HG03457 (cell line): ENCODE data around the gene LRRC73.
"Not testable (repeated sequence)": the region's sequence is repeated elsewhere in the genome, so short reads cannot be mapped to it uniquely, and the experiment has no call there.

Experiments used
- ATAC-seq: cut with Tn5 transposase; IDR thresholded peaks from one replicate; pipeline ENCODE4 v1.9.1; 2021; ENCODE audit warnings: moderate number of reproducible peaks; ENCODE audit not compliant: unreplicated experiment

LRRC73 gene

GRCh38 chr6:43511824-43512415 lies 1.8 kb upstream of the LRRC73 start:
- ATAC-seq, result no peak

DNA sequence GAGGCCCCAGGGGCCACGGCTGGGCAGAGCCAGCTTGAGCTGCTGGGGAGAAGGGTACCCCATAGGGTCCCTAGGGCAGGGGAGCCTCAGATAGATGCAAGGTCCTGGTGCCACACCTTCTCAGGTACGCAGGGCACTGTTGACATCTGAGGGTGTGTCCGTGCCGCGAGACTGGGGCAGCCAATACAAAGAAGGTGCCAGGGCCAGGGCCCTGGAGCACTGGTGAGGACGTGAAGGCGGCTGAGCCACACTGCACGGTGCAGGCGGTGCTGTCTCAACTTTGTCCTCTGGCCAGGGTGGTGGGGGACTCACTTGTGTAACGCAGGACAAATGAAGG lies 649 bp upstream of the LRRC73 start:
- no peak for ATAC-seq

GRCh38 chr6:43509142-43509983 lies 783 bp downstream of the LRRC73 start:
- ATAC-seq, result no peak

DNA sequence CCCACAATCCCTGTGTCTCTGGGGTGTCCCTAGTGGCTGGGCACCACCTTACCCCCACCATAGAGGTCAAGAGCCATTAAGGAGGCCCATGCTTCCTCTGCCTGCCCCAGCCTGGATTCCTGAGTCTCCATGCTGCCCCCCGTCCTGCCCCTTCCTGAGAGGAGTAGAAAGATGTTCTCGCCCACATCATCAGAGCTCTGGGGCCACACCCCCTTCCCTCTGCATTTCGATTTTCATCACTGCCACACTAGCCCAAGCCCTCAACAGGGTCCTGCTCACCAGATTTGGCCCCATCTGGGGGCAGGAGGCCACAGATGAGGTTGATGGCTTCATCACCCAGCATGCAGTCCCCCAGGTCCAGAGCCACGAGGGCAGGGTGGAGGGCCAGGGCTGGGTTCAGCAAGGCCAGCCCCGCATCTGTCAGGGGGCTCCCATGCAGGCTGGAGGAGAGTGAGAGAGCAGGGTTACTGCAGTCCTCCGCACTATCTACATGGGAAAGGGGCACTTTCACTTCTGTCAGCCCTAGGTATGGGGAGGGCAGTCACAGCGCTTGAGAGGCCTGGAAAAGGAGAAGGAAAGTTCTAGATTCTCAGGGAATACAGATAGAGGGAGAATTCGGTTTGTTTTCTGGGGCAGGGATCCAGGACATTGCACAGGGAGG lies 1.5 kb downstream of the LRRC73 start:
- no peak for ATAC-seq

DNA sequence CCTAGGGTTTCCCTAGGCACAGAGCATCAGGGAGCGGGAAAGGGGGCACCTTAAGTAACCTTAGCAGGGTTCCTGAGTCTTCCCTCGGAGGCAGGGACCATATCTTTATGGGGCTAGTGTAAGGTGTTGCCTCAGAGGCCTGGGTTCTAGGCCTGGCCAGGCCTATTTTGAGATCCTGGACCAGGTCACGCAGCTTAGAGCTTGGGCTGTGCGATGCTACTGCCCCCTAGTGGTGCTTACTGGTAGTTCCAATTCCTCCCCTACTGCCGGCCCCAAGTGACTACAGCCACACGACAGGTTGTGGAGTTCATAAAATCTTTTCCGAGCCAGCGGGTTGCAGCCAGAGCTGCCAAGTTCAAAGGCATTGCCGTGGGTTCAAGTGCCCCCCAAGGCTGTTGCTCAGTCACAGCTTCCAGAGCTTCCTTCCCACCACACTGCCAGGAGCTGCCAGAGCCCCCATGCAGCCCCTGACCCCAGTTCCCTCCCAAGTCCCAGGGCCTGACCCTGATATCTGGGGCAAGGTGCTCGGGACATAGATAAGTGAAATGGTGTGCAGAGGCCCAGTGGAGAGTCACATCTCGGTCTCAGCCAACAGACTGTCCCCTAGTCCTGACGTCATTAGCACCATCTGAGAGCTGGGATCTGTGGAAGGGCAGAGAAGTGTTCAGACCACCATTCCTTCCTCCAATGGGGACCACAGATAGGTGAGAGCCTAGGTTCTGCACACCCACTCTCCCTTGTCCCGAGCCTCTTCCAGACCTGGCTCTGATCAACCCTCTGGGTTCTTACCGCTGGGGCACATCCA lies 3.3 kb downstream of the LRRC73 start:
- no peak for ATAC-seq

GRCh38 chr6:43506171-43506570 lies 4.0 kb downstream of the LRRC73 start:
- ATAC-seq, result no peak

GRCh38 chr6:43505718-43506117 lies 4.4 kb downstream of the LRRC73 start:
- no peak for ATAC-seq

DNA sequence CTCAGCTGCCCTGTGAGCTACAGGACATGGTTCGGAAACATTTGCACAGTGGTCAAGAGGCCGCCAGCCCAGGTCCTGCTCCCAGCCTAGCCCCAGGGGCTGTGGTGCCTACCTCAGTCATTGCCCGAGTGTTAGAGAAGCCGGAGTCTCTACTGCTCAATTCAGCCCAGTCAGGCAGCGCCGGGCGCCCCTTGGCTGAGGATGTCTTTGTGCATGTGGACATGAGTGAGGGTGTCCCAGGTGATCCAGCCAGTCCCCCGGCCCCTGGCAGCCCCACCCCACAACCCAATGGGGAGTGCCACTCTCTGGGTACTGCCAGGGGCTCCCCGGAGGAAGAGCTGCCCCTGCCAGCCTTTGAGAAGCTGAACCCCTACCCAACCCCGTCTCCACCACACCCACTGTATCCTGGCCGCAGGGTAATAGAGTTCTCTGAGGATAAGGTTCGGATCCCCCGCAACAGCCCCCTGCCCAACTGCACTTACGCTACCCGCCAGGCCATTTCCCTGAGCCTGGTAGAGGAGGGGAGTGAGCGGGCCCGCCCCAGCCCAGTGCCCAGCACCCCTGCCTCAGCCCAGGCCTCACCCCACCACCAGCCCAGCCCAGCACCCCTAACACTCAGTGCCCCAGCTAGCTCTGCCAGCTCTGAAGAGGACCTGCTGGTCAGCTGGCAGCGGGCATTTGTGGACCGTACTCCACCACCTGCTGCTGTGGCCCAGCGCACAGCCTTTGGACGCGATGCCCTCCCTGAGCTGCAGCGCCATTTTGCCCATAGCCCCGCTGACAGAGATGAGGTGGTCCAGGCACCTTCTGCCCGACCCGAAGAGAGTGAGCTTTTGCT lies 5.2 kb downstream of the LRRC73 start:
- ATAC-seq, result no peak

DNA sequence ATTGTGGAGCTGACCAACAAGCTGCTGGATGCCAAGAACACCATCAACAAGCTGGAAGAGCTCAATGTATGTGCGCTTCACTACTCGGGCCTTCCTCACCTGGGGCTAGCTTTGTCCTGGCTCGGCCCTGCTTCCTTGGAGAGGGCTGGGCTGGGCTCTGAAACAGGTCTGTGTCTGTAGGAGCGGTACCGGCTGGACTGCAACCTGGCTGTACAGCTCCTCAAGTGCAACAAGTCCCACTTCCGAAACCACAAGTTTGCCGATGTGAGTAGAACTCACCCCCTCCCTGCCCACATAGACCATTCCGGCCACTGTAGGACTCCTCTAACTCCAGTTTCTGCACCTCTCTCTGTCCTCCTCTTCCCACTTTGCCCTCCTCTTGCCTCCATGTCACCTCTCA lies 6.7 kb downstream of the LRRC73 start:
- no peak for ATAC-seq

DNA sequence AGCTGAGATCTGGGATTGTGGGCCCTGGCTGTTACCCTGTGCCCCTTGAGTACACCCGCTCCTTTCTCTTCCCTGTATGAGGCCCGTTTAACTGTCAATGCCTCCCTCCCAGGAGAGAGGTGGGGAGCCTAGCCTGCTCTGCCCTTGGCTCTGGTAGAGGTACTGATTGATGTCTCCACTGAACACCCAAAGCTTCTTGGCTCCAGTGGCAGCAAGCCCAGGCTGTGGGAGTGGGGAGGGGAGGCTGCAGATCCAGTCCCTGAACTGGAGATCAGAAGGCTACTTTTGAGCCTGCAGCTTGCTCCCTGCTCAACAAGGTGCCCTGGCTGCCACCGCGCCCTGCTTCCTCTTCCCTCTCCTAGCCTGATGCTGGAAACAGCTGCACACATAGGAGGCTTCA lies 7.5 kb downstream of the LRRC73 start:
- no peak for ATAC-seq

GRCh38 chr6:43500921-43501320 lies 9.2 kb downstream of the LRRC73 start:
- no peak for ATAC-seq

GRCh38 chr6:43499028-43499815 lies 10.9 kb downstream of the LRRC73 start:
- no peak for ATAC-seq

DNA sequence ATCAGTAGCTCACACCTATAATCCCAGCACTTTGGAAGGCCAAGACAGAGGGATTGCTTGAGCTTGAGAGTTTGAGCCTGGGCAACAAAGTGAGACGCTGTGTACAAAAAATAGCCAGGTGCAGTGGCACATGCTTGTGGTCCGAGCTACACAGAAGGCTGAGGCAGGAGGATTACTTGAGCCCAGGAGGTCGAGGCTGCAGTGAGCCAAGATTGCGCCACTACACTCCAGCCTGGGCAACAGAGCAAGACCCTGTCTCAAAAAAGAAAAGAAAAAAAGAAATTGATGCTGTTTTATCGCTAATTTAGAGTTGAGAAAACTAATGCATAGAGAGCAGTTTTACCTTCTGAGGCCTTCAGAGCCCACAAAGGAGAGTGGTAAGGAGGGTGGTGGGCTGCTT lies 11.9 kb downstream of the LRRC73 start:
- ATAC-seq, result not testable (repeated sequence)

GRCh38 chr6:43497689-43498088 lies 12.5 kb downstream of the LRRC73 start:
- ATAC-seq, result no peak

GRCh38 chr6:43497129-43497396 lies 13.1 kb downstream of the LRRC73 start:
- ATAC-seq, result no peak

GRCh38 chr6:43496370-43497128 lies 13.6 kb downstream of the LRRC73 start:
- ATAC-seq, result no peak

DNA sequence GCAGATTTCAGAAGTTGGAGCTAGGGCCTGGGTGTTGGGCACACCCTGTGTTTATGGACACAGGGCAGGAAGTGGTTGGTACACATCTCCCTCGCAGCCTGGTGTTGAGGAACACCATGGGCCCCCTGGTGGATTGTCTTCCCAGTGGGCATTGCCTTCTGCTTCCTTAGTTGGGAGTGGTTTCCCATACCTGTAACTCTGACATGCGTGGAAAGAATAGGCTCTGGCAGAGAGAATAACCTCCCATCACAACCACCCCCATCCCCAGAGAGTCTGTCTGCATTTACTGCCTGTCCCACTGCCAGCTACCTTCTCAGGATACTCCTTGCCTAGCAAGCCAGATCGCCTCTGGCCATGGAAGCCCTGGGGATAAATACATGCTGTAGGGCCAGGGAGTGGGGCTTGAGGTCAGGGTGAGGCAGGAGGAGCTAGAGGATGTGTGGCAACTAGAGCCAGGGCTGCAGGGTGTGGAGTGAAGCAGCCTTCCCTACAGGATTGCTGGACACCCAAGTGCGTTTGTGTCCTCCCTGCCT lies 14.7 kb downstream of the LRRC73 start:
- no peak for ATAC-seq

DNA sequence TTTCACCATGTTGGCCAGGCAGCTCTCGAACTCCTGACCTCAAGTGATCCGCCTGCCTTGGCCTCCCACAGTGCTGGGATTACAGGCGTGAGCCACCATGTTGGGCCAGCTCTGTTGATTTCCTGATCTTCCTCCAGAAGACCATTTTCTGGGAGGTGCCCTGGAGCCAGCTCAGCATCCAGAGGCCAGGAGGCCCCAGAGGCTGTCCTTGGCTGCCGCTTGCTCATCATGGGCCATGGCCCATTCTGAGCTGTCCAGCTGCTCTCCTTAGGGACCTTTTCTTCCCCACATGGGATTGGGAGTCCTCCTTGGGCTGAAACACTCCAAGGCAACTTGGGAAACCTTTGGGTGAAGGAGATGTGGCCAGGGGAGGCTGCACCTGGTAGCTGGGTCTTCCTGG lies 15.4 kb downstream of the LRRC73 start:
- no peak for ATAC-seq

DNA sequence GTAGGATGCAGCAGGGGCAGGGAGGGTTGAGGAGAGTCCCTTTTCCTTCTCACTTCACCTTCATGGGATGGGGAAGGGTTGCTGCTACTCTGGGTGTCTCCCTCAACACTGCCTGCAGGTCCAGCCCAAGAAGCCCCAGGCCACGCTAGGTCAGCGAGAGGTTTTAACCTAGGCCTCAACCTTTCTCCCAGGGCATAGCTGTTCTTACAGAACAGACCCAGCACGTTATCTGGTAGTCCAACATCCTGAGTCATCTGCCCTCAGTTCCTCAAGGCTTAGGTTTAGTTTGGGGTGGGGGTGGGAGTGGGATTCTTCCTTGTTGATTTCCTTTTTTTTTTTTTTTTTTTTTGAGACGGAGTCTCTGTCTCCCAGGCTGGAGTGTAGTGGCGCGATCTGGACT lies 15.8 kb downstream of the LRRC73 start:
- no peak for ATAC-seq
